NOMO-1 treated with DMSO at 0.1 percent for 48 hours (cell line): ENCODE results near the gene COQ2.
A peak's percentile ranks its signal among the peaks of the same experiment; 100 is the strongest.
"Not testable (repeated sequence)": the region's sequence is repeated elsewhere in the genome, so short reads cannot be mapped to it uniquely, and the experiment has no call there.

Experiments used
- DNase-seq: peaks from one replicate; lab custom pipeline; 2025; ENCODE audit not compliant: unreplicated experiment; lab: John Stamatoyannopoulos, UW

COQ2 gene

DNA sequence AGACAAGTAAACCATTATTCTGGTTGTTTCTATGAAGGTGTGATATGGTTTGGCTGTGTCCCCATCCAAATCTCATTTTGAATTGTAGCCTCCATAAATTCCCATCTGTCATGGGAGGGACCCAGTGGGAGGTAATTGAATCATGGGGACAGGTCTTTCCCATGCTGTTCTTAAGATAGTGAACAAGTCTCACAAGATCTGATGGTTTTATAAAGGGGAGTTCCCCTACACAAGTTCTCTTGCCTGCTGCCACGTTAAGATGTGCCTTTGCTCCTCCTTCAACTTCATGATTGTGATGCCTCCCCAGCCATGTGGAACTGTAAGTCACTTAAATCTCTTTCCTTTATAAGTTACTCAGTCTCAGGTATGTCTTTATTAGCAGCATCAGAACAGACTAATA lies 3.8 kb upstream of the COQ2 start:
- DNase-seq: not testable (repeated sequence)

DNA sequence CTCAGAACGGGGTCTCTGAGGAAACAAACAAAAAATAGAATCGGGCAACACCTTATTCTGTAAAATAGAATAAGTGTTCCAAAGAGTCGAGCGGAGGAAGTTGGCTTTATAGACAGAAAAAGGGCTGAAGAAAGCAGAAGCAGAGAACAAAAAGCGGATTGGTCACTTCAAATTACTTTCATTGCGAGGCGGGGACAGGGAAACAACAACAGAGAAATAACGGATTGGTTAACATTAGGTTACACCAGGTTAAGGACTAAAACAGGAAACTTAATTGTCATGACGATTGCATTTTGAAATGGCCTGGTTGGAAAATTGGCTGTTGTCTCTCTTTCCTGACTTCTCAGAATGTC lies 433 bp upstream of the COQ2 start:
- peak; percentile 89 for DNase-seq

DNA sequence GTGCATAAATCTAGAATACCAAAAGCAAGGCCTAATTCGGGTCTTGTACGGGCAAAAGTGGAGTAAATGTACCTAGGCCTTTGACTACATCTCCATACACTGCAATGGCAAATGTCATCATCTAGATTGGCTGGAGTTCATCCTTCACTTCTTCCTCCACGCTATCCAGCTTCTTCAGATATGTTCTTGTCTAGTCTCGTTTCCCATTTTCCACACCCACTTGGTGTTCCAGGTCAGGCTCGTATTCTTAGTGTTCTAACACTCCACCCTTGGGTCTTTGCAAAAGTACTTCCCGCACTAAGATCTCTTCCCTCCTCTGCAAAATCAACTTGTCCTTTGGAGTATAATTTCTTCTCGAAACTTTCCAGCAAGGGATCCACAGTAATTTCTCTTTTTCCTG lies 1.4 kb downstream of the COQ2 start:
- peak; percentile 19 for DNase-seq

DNA sequence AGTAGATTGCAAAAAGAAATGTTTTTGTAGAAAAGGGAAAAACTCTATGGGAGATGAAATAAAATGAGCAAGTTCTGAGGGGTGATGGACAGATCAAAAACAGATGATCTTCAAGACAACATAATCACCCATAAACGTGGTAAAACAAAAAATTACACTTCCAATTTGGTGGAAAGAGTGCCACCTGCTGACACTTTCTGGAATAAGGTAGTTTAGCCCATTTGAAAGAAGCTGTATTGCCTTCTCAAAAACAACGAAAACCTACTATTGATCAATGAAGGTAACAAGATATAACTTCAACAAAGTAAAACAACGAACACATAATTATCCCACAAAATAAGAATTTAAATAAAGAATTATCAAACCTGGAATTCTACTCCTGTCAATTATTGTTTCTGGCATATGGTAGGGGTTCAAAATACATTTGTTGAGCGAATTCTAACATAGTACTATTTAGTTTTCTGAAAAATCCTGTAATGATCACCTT lies 2.5 kb downstream of the COQ2 start:
- DNase-seq: peak; percentile 83

DNA sequence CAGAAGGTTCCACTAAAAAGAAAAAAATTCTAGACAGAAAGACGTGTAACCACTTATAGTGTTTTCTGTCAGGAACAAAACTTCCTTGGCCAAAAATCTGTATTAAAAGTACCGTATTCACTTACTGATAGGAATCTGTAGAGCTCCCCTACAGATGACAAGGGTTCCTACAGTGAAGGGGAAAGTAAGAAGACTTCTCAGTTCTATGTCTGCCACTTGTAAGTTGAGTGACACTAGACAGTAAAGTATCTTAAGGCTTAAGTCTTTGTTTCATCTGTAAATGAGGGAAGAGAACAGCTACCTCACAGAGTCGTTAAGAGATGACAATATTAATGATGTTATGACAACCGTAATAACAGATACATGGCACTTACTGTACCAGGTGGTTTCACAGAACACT lies 3.3 kb downstream of the COQ2 start:
- peak; percentile 49 for DNase-seq

DNA sequence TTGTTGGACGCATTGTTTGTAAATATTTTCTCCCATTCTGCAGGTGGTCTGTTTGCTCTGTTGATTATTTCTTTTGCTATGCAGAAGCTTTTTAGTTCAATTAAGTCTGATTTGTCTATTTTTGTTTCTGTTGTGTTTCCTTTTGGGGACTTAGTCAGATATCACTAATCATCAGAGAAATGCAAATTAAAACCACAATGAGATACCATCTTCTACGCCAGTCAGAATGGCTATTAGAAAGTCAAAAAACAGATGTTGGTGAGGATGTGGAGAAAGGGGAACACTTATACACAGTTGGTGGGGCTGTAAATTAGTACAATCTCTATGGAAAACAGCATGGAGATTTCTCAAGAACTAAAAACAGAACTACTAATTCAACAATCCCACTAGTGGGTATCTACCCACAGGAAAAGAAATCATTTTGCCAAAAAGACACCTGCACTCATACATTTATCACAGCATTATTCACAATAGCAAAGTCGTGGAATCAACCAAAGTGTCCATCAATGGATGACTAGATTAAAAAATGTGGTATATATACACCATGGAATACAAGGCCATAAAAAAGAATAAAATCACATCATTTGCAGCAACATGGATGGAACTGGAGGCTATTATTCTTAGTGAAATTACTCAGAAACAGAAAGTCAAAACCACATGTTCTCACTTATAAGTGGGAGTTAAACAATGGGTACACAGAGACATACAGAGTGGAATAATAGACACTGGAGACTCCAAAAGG lies 8.1 kb downstream of the COQ2 start:
- DNase-seq: peak; percentile 13

DNA sequence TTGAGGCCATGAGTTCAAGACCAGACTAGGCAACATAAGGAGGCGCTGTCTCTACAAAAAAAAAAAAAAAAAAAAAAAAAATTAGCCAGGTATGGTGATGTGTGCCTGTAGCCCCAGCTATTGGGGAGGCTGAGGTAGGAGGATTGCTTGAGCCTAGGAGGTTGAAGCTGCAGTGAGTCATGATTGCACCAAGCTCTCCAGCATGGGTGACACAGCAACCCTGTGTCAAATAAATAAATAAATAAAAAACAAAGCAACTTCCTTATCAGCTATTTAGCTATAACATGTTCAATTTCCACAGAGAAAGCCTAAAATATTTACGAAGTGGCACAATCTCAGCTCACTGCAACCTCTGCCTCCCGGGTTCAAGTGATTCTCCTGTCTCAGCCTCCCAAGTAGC lies 10.7 kb downstream of the COQ2 start:
- not testable (repeated sequence) for DNase-seq

DNA sequence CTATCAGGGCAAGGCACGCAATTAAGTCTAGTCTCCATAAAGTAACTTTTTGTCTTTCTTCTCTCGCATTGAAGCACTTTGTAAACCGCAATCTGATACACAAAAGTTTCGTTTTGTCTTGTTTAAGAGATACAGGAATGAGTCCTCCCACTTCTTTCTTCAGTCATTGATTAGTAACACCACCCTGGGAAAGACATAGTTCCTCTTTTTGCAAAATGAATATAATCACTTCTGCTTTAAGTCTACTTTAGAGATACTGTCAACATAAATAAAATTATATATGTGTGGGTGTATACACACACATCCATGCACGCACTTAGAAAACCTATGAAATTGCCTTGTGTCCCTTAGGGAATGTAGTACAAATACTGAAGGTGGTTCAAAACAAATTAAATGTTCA lies 11.7 kb downstream of the COQ2 start:
- peak; percentile 97 for DNase-seq

DNA sequence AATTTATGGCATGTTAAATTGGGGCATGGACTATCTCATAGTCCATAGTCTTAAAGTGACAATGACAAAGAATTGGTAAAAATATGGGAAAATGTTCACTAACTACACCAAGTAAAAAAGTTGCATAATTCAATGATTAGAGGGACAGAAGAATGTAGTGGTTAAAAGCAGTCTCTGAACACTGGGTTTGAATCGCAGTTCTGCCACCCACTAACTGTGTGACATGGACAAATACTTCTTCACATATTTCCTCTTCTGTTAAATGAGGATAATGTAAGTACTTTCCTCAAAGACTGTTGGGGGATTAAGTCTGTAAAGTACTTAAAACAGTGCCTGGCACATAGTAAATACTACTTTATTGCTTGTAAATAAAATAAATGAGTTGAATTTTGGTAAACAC lies 15.3 kb downstream of the COQ2 start:
- peak; percentile 44 for DNase-seq

DNA sequence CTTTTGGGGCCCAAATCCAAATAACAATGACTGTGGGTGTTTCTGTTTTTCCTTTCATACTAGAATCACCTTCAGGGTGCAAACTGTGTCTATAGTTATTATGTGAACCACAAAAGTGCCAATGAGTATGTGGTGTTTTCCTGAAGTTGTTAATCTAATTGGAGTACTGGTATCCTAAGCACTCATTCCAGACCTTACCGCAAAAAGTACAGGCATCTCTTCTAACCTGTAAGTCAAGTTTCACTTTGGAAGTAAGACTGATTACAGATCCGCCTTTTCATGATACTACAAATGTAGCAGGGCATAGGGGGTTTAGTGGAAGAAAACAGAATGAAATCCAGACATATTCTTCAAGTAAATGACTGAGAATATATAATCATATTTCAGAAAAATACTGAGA lies 16.1 kb downstream of the COQ2 start:
- DNase-seq: no peak

DNA sequence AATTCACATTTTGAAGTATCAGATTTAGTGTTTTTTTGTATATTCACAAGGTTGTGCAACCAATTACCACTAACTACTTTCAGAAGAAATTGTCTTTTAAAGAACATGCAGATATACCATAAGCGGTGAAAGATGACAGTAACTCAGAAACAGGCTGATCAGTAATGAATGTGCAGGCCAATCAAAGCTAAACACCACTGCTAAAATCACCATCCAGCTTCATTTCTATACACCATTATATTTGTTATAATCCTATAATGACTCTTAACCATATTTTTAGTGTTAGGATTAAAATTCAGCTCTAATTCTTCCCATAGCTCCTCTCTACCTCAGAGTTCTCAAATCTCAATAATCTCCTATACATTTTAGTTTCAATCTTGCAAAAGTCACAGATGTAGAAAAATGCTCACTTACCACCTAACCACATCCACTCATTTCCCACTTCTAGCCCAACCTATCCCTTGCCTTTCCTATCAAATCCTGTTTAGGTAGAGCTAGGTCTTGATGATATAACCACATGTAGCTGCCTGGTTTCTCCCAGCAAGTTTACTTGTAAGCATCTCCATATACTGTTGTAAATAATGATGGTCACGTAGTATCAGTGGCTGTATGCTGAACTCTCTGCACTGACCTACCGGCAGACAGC lies 16.6 kb downstream of the COQ2 start:
- no peak for DNase-seq

DNA sequence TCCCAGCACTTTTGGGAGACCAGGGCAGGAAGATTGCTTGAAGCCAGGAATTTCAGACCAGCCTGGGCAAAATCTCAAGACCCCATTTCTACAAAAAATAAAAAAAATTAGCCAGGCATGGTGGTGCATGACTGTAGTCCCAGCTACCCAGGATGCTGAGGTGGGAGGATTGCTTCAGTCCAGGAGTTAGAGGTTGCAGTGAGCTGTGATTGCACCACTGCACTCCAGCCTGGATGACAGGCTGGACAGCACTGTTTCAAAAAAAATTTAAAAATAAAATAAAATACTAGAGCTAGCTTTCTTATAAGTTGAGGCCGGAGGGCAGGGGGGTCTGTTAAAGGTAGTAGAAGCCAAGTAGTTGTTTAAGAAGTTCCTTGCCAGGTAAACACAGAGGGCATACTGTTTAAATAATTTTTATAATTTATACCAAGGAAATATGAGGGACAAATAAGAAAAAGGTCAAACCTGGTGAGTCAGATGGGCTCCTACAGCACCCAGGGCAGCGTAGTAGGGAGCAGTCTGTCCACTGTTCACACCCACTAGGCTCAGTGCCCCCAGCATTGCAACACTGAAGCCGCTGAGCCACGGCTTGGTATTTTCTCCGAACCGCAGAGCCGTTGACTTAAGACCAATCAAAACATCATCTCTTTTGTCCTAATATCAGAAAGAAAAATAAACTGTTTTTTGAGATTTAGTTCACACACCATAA lies 17.3 kb downstream of the COQ2 start:
- peak; percentile 70 for DNase-seq

DNA sequence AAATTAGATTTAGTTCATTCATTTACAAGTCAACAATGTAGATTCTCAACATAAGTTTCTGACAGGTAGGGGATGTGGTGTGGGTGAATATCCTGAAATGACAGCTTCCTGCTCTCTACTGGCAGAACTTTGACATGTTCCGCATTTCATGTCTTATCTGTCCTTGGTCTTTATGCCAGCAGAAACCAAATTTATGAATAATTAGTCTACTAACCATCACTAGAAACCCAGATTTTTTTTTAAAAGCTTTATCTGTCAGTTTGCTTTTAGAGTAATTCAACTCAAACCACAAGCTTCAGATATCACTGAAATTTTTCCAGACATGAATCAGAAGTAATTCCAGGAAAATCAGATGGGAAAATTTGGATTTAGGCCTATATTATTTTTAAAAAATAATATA lies 17.9 kb downstream of the COQ2 start:
- peak; percentile 77 for DNase-seq

DNA sequence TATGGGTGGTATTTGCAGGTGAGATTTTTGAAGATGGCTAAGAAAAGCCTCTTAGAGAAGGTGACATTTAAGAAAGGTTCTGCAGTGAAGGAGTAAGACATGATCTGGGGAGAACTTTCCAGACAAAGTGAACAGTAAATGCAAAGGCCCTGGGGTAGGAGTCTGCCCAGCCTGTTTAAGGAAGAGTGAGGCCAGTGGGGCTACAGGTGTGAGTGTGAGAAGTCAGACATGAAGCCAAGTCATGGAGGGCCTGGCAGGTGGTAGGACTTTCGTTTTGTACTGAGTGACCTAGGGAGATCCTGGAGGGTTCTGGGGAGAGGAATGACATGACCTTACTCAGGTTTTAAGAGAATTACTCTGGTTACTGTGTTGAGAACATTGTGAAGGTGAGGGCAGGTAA lies 21.5 kb downstream of the COQ2 start:
- DNase-seq: no peak

DNA sequence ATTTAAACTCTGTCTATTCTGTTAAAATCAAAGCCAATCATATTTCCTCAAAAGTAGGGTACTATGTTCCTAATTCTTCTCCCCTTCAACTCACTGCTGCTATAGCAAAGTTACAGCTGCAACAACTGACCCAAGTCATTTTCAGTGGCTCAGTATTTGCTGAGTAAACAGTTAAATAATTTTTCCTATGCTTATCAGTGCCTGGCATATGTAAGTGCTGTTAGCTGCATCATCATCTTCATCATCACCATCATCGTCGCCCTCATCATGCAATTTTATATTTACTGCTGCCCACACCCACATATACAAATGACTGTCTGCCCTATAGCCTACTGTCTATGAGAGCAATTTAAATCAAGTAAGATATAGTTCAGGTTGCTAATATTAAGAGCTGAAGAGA lies 21.9 kb downstream of the COQ2 start:
- DNase-seq: no peak

DNA sequence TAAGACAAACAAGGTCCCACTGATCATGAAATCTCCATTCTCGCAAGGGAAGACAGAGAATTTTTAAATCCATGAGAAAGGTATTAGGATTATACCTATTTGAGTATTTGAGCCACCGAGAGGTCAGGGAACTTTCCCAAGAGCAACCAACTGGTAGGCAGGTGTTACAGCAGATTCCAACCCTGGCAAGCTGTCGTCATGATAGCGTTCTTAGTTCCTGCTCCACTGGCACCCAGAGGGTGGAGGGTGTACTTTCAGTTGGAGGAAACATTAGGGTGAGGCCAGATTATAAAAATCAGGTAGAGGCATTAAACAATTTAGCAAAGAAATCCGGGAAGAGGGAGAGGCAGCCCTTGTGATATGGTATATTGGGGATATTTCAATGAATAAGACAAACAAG lies 23.3 kb downstream of the COQ2 start:
- no peak for DNase-seq

DNA sequence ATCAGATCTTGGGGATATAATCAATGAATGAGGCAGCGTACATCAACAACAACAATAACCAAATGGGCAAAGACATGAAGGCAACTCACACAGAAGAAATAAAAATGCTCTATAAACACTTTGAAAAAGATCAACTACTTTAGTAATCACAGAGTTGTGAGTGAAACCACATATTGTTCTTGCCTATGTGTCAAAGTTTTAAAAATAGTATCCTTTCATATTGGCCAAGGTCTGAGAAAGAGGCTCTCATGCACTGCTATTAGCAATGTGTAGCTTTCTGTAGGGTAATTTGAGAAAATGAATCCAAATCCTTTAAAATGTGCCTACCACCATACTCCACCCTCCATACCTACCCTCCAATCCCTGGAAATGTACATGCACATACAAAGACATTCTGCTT lies 25.0 kb downstream of the COQ2 start:
- no peak for DNase-seq

DNA sequence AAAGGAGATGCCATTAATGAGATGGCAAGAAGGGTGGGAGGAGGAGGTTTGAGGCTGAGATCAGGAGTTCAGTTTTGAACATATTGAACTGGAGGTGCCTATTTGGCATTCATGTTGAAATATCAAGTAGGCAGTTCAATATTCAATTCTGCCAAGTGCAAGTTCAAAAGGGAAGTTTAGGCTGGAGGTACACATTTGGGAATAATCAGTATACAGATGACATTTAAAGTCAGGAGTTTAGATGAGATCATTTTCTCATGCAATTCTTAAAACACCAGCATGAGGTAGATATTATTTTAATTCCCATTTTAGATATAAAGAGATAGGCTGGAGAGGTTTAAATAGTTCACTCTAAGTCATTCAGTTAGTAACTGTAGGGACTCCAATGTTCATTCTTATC lies 26.1 kb downstream of the COQ2 start:
- no peak for DNase-seq

DNA sequence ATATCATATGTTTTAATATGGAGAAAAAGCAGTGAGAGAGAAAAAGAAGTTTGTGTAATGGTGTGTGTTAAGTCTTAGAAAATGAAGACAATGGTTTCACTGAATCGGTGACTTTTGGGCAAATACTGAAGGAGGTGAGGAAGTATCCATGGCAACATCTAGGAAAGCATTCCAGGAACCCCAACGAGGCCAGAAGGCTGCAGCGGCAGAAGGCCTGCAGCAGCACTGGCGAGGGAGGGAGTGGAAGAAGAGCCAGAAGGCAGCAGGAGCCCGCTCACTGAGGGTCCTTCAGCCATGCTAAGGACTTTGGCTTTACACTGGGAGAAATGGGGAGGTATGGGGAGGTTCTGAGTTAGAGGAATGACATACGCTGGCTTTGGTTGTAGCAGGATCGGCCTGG lies 26.8 kb downstream of the COQ2 start:
- DNase-seq: no peak

DNA sequence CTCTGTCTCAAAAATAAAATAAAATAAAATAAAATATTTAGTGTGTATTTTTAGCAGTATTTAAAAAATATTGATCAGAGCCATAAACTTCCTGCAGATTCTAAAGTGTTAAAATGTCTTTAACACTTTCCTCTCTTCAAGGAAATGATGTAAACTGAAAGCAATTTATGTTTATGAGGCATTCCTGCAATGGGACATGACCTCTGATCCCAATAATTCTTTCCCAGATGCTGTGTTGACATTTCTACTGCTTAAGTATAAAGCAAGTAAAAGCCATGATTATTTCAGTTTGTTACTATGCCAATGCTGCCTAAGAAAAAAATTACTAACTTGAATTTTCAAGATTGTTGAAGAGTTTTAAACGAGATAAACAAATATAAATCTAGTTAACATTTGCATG lies 29.0 kb downstream of the COQ2 start:
- DNase-seq: no peak

DNA sequence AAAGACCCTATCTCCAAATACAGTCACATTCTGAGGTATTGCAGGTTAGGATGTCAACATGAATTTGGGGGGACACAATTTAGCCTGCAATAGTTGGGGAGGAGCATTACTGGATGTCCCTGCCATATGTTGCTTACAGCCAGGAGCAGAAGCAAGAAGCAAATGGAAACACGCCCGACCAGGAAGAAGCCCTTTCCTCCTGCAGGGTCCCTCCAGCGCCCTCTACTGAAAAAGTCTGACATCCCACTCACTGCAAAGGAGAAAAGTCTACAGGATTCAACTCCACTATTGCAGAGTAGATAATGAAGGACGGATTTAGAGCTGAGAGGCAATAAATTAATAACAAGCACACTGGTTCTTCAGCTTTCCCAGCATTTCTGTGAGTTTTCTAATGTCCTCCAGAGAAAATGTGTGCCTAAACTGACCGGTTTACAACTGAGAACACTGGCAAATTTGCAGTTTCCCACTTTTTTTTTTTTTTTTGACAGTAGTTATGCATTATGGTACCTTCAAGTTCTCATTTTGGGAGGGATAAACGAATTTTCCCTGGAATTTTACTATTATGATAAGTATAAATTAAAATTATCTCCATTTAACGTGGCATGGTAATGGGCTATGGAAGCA lies 31.7 kb downstream of the COQ2 start:
- peak; percentile 91 for DNase-seq

DNA sequence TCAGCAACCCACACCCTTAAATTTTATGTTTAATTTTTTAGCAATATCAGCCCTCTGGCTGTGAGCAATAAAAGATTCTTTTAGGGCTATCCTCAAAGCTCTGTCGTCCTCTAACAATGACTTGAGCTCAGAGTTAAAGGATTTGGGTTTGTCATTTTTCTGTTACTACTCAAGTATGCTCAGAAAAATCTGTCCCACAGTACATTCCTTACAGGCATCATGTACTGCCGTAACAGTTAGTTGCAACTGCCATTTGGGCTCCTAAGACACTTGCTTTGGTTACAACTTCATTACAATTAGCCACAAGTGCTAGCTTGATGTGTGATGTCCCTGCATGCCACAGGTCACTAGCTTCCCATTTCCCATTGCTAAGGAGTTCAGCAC lies 33.2 kb downstream of the COQ2 start:
- no peak for DNase-seq
